DMS53 (cell line): Measurements from ENCODE around the gene QSOX2.
"Not testable (repeated sequence)": the region's sequence is repeated elsewhere in the genome, so short reads cannot be mapped to it uniquely, and the experiment has no call there.

ENCODE experiments used
- DNase-seq: peaks from one replicate; lab custom pipeline; 2025; lab: John Stamatoyannopoulos, UW

QSOX2 gene

DNA sequence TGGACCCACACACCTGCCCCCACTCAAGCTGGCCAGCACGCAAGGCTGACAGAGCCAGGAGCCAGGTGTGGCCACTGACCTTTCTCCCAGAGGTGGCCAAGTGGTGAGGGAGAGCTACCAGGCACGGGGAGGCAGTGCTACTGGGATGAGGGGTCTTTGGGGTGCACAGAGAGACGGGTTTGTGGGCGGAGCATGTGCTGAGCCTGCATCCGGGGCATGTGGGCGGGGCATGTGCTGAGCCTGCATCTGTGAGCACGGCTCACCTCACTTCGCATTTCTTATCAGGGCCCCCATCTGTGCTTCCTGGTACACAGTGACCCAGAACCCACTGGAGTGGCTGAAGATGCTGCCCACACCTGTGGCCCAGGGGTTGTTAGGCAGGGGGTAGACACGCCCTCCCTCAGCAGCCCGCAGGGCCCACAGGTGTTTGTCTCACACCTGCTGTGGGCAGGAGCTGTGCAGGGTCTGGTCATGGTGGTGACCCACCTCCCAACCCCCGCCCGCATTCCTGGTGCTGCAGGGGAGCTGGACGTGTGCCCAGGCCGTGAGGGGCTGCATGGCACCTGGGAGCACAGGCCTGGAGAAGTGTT is 36.8 kb upstream of the QSOX2 start:
- DNase-seq: peak; percentile 62

- no peak for DNase-seq
Observed at GRCh38 chr9:136281421-136282271, 36.0 kb upstream of the QSOX2 start.

- no peak for DNase-seq
Observed at GRCh38 chr9:136280535-136281315, 35.1 kb upstream of the QSOX2 start.

DNA sequence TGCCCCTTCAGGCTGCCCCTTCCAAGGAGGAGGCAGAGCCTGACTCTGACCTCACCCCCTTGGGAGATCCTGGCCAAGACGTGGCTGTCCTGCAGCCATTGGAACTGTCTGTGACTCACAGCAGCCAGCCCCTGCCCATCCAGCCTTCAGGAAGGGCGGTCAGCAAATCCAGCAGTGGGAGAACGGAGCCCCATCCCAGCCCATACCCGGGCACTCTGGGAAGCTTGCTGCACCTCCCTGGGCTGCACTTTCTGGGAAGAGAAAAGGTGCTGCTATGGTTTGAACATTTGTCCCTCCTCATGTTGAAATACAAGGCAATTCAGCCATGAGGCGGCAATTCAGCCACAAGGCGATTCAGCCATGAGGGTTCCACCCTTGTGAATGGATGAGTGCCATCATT is 33.9 kb upstream of the QSOX2 start:
- DNase-seq: no peak

DNA sequence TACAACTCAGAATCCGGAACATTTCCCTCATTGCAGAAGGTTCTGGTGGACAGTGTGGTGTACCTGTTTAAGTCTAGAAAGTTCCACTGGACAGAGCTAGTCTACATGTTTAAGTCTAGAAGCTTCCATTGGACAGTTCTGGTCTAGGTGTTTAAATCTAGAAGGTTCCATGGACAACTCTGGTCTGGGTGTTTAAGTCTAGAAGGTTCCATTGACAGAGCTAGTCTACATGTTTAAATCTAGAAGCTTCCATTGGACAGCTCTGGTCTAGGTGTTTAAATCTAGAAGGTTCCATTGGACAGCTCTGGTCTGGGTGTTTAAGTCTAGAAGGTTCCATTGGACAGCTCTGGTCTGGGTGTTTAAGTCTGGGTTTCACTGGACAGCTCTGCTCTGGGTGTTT is 33.3 kb upstream of the QSOX2 start:
- DNase-seq: no peak

GRCh38 chr9:136278221-136278620 is 32.6 kb upstream of the QSOX2 start:
- DNase-seq: no peak

DNA sequence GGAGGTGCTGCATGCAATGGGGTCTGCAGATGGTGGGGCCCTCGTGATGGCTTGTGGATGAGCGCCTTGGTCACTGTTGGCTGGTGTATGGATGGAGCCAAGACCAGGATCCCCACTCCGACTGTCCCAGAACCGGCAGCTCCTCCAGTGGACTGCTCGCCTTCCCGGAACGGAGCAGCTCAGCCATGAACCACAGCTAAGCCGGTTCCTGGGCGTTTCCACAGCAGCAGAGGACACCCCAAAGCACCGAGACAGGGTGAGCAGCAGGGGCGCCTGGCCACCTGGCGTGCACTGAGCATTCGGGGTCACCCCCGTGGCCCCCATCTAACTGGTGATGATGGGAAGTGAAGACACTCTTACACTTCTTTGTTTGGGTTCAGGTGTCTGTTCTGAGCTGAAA is 32.1 kb upstream of the QSOX2 start:
- no peak for DNase-seq

DNA sequence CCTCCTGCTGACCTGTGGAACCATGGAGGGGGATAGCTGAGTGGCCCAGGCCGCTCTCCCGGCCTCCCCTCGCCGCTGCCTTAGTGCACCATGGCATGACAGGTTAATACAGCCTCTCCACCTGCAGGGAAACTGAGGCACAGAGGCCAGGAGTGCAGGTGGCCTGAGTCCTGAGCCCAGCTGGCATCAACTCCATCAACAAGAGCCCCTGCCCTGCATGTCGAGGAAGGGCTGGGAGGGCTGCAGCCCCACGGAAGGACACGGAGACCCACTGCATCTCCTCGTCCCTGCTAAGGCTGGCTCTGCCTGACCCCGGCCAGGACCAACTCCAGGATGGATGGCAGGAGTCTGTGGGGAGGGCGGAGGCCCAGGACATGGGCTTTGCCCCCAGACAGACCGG is 31.1 kb upstream of the QSOX2 start:
- DNase-seq: no peak

DNA sequence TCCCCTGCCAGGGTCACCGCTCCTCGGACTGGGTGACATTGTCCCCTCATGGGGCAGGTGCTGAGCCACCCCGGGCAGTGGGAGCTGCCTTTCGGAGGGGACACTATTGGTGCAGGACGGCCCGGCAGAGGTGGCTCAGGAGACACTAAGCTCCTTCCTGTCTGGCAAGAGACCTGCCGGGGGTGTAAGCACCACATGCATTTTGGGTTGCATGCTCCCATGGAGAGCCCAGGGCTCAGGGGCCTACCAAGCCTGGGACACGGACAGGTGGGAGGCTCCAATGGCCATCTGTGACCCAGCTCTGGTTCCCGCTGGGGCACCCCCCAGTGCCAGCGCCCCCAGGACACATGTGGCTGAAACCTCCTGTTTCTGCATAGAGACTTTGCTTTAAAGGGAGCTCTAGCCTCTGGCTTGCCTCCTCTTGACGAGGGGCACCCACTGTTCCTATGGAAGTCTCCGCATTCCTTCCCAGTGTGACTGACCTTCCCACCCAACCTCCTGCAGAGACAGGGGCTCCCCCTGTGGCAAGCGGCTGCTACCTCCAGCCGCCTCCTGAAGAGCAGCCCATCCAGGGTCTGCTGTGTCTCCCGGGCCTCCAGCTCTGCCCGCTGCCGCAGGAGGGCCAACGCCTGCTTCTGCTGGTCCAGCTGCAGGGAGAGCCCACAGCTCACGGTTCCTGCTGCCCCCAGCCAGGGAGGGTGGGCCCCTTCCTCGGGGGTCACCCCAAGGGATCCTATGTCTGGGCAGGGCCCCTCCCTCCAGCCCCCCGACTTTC is 30.2 kb upstream of the QSOX2 start:
- DNase-seq: no peak

DNA sequence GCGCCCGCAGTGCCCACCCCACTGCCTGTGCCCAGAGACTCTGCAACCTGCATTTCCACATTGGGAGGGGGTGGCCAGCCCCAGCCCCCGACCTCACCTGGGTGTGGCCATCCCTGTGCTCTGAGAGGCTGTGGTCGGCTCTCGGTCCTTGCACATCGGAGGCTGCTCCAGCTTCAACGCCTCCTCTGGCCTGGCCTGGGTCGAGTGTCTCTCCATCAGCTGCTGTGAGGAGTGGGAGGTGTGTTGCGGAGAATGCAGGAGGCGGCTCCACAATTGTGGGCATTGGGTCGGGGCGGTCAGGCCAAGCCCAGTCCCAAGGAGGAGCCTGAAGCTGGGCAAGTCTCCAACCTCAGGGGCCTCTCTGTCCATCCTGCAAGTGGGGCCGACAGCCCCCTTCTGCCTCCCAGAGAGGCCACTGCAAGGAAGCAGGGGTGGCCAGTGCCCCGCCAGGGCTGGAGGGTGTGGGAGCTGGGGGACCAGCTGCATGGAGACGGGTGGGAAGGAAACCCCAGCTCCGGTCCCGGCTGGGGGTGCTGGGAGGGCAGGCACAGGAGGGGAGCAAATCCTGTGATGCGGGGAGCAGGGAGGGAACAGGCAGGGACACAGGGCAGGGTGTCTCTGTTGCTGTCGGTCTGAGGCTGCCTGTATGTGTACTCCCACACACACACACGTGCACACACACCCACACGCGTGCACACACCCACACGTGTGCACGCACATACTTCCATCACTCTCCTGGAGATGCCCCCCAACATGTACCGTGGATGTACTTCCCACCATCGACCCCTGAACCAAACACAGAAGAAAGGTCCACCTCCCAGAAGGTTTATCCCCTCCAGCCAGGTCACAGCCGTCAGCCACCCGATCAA is 29.4 kb upstream of the QSOX2 start:
- no peak for DNase-seq

GRCh38 chr9:136273921-136274785 is 28.5 kb upstream of the QSOX2 start:
- DNase-seq: no peak

GRCh38 chr9:136273244-136273865 is 27.7 kb upstream of the QSOX2 start:
- no peak for DNase-seq

GRCh38 chr9:136270173-136270705 is 24.6 kb upstream of the QSOX2 start:
- DNase-seq: no peak

GRCh38 chr9:136268735-136269134 is 23.1 kb upstream of the QSOX2 start:
- no peak for DNase-seq

DNA sequence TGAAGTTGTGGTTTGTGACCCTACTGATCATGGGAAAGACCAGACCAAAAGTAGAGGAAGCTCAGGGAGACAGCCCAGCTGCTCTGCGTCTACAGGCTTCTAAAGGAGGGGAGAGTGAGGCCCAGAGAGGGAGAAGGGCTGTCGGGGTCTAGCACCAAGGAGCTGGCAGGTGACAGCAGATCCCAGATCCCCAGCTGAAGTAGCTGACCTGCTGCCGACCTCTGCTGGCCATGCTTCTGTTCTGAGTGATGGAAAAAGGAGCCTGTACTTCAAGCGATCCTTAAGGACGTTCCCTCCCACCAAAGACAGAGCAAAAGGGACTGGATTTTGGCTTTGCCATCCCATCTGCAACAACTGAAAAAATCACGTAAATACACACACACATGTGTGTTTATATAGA is 22.7 kb upstream of the QSOX2 start:
- DNase-seq: no peak

DNA sequence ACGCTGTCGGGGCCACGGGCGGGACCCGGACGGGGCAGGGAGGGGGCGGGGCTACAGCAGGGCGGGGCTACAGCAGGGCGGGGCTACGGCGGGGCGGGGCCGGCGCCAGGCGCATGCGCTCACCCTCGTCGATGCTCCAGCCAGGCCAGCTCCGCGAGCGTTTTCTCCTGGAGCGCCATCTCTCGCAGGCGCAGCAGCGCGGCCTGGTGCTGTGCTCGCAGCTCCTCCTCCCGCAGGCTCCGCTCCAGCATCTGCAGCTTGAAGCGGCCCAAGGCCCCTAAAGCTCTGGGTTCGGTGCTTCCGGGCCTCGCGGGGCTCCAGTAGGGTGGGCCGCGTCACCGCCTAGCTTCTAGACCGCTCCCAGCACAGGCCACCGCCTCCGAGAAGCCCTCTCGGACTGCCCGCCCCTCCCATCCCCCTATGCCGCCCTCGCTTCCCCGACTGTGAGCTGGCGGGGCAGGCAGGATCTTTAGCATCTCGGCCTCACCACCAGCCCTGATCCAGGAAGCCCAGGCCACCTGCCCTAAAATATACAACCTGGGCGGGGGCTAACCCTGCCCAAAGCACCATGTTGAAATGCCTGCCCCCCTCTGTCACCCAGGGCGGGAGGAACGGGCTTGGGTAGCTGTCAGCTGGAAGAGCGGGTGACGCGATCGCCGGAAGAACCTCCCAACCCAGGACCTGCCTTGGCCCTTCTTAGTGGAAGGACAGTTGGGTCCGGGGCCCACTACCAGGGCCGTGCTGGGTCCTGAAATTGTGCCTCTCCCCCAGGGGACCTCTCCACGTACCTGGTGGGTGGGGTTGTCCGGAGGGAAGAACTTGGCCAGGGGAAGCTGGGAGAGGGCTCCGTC is 21.9 kb upstream of the QSOX2 start:
- peak; percentile 77 for DNase-seq

DNA sequence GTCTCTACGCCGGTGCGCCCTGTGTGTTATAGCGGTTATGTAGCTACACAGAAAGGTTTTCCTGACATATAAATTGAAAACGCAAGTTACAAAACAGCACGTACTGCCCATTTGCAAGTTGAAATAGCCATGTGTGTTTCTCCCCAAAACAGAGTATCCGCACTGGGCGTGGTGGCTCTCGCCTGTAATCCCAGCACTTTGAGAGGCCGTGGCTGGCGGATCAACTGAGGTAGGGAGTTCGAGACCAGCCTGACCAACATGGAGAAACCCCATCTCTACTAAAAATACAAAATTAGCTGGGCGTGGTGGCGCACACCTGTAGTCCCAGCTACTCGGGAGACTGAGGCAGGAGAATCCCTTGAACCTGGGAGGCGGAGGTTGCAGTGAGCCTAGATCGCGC is 21.0 kb upstream of the QSOX2 start:
- not testable (repeated sequence) for DNase-seq

- no peak for DNase-seq
Observed at GRCh38 chr9:136265561-136266355, 20.1 kb upstream of the QSOX2 start.
